Stimulated activated naive CD8-positive, alpha-beta T cell treated with anti-CD3 and anti-CD28 coated beads, Interleukin-15, Interleukin-2, amounts not matched to agents 100 ng/mL and 50 ng/mL, for 24 hours (primary cell): ENCODE results near the gene FPR1.

Experiments used
- H3K27ac Mint-ChIP-seq: one replicate; pipeline ENCODE4 v1.8.0; 2021; ENCODE audit warnings: mild to moderate bottlenecking, mixed read lengths
- H3K27me3 Mint-ChIP-seq: one replicate; pipeline ENCODE4 v1.8.0; 2021; ENCODE audit warnings: mixed read lengths
- H3K36me3 Mint-ChIP-seq: one replicate; pipeline ENCODE4 v1.8.0; 2021; ENCODE audit warnings: low read depth, mixed read lengths
- H3K4me1 Mint-ChIP-seq: one replicate; pipeline ENCODE4 v1.8.0; 2021; ENCODE audit warnings: low read depth, mixed read lengths
- H3K4me3 Mint-ChIP-seq: one replicate; pipeline ENCODE4 v1.8.0; 2021; ENCODE audit warnings: mild to moderate bottlenecking, mixed read lengths
- H3K9me3 Mint-ChIP-seq: one replicate; pipeline ENCODE4 v1.8.0; 2021; ENCODE audit warnings: mixed read lengths

Gene FPR1

DNA sequence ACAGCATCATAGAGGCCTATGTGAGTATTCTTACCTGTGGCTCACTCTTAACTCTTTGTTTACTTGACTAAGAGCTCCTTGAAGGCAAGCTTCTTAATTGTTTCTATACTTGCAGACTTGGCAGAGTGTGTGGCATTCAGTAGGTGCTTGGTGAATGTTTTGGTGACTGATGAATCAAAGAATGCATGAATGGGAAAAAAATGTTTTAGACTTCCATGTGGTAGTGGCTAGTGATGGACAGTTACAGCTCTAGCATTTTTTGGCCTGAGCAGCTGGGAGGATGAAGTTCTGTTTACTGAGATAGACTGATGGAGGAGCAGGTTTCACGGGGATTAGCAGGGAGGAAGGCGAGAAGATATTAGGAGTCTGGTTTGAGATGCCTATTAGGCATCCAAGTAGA is 41.5 kb downstream of the FPR1 start:
- Mint-ChIP-seq H3K27me3 (peaks cover 5% of the 10 kb centered on the region), H3K27ac (no peak overlapping the region), H3K9me3 (peaks cover 5% of the 10 kb centered on the region), H3K36me3 (peaks cover 15% of the 10 kb centered on the region), H3K4me1 (peaks cover 14% of the 10 kb centered on the region), H3K4me3 (no peak overlapping the region)

DNA sequence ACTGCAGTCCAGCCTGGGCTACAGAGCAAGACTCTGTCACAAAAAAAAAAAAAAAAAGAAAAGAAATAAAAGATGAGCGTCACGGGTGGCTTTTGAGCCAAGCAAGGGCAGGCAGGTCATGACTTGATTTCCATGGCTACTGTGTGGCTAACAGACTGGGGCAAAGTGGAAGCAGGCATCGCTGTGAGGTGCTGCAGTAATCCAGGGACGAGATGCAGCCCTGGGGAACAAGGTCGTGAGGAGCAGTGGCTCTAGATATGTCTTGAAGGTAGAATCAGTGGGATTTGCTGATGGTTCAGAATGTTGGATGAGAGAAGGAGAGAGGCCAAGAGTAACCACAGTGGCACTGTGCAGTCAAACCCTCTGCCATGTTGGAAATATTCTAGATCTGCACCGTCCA is 42.1 kb downstream of the FPR1 start:
- Mint-ChIP-seq H3K27ac (no peak overlapping the region), H3K4me3 (no peak overlapping the region), H3K36me3 (peaks cover 18% of the 10 kb centered on the region), H3K4me1 (peaks cover 17% of the 10 kb centered on the region), H3K27me3 (peaks cover 5% of the 10 kb centered on the region), H3K9me3 (peaks cover 5% of the 10 kb centered on the region)

DNA sequence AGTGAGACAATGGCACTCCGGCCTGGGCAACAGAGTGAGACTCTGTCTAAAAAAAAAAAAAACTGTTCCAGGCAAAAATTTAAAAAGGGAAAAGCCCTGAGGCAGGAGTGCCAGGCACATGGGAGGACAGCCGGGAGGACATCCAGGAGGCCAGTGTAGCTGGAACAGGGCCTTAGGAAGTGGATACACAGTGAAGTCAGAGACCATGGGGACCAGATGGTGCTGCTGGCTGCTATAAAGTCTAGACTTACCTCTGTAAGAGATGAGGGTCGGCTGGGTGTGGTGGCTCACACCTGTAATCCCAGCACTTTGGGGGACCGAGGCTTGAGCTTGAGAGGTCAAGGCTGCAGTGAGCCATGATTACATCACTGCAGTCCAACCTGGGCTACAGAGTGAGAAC is 42.9 kb downstream of the FPR1 start:
- Mint-ChIP-seq H3K9me3 (peaks cover 5% of the 10 kb centered on the region), H3K27me3 (peaks cover 5% of the 10 kb centered on the region), H3K36me3 (peaks cover 18% of the 10 kb centered on the region), H3K4me1 (peaks cover 18% of the 10 kb centered on the region), H3K4me3 (no peak overlapping the region), H3K27ac (no peak overlapping the region)

DNA sequence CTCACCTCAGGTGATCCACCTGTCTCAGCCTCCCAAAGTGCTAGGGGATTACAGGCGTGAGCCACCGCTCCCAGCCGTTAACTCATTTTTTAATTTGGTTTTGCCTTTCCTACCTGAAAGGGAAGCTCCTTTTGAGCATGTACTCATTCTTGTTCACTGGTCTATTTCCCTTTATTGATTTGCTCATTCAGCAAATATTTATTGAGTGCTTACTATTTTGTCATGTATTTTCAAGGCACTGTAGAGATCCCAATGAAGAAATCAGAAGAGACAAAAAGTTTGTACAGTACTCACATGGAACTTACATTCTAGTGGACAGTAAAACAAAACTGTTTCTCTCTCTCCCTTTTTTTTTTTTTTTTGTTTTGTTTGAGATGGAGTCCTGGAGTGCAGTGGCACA is 44.8 kb downstream of the FPR1 start:
- Mint-ChIP-seq H3K27ac (no peak overlapping the region), H3K4me3 (no peak overlapping the region), H3K27me3 (peaks cover 16% of the 10 kb centered on the region), H3K9me3 (peaks cover 5% of the 10 kb centered on the region), H3K36me3 (peaks cover 18% of the 10 kb centered on the region), H3K4me1 (peaks cover 32% of the 10 kb centered on the region)

DNA sequence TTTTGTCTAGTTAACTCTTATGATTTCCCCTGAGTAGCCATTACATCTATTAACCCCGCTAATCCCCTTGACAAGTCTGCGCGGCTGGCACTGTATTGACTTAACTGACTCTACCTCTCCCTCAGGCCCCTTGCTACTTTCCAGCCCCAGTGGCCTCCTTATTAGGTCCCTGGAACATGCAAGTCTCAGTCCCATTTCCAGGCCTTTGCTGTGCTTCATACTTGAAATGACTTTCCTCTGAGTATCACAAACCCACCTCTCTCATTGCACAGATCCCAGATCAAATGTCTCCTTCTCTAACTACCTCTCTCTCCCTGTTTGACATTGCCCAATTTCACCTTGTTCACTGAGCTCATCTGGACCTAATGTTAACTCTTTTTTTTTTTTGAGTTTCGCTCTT is 45.4 kb downstream of the FPR1 start:
- H3K36me3 Mint-ChIP-seq, result peaks cover 18% of the 10 kb centered on the region
- H3K27me3 Mint-ChIP-seq, result peaks cover 16% of the 10 kb centered on the region
- H3K9me3 Mint-ChIP-seq, result peaks cover 5% of the 10 kb centered on the region
- peak overlapping the region; percentile 88 for H3K4me3 Mint-ChIP-seq
- H3K27ac Mint-ChIP-seq, result peak overlapping the region; percentile 71
- peaks cover 32% of the 10 kb centered on the region for H3K4me1 Mint-ChIP-seq

DNA sequence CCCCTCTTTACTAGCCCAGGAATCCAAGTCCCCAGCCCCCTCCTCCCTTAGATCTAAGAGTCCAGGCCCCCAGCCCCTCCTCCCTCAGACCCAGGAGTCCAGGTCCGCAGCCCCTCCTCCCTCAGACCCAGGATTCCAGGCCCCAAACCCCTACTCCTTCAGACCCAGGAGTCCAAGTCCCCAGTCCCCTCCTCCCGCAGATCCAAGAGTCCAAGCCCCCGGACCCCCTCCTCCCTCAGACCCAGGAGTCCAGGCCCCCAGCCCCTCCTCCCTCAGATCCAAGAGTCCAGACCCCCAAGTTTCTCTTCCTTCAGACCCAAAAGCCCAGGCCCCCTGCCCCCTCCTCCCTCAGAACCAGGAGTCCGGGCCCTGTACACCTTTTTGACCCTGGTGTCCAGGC is 47.1 kb downstream of the FPR1 start:
- H3K36me3 Mint-ChIP-seq, result peaks cover 18% of the 10 kb centered on the region
- peak overlapping the region; percentile 88 for H3K4me3 Mint-ChIP-seq
- H3K9me3 Mint-ChIP-seq, result no peaks in the 10 kb centered on the region
- H3K27ac Mint-ChIP-seq, result peak overlapping the region; percentile 93
- H3K27me3 Mint-ChIP-seq, result peaks cover 11% of the 10 kb centered on the region
- peaks cover 27% of the 10 kb centered on the region for H3K4me1 Mint-ChIP-seq

DNA sequence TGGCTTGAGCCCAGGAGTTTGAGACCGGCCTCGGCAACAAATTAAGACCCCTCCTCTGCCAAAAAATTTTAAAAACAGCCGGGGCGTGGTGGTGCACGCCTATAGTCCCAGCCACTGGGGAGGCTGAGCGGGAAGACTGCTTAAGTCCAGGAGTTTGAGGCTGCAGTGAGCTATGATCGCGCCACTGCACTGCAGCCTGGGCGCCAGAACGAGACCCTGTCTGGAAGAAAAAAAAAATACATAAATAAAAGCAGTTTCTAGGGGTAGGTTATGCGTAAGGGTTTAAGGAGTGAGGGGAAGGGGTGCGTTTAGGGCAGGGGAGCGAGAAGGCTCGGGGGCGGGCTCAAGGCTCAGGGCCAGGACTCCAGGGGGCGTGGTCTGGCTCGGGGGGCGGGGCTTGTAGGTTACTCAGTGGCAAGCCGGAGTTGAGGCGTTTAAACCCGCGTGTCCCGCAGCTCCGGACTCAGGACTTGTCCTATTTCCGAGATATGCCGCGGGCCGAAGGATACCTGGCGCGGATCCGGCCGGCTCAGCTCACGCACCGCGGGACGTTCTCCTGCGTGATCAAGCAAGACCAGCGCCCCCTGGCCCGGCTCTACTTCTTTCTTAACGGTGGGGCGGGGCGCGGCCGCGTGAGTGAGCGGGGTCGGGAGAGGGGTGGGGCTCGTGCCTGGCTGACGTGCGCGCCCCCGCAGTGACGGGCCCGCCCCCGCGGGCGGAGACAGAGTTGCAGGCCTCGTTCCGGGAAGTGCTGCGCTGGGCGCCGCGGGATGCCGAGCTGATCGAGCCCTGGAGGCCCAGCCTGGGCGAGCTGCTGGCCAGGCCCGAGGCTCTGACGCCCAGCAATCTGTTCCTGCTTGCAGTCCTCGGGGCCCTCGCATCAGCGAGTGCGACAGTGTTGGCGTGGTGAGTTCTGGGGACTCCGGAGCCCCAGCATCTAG is 47.8 kb downstream of the FPR1 start:
- Mint-ChIP-seq H3K27me3 (peaks cover 11% of the 10 kb centered on the region), H3K4me1 (peaks cover 27% of the 10 kb centered on the region), H3K27ac (peak overlapping the region; percentile 93), H3K4me3 (peak overlapping the region; percentile 88), H3K9me3 (no peaks in the 10 kb centered on the region), H3K36me3 (peaks cover 18% of the 10 kb centered on the region)

DNA sequence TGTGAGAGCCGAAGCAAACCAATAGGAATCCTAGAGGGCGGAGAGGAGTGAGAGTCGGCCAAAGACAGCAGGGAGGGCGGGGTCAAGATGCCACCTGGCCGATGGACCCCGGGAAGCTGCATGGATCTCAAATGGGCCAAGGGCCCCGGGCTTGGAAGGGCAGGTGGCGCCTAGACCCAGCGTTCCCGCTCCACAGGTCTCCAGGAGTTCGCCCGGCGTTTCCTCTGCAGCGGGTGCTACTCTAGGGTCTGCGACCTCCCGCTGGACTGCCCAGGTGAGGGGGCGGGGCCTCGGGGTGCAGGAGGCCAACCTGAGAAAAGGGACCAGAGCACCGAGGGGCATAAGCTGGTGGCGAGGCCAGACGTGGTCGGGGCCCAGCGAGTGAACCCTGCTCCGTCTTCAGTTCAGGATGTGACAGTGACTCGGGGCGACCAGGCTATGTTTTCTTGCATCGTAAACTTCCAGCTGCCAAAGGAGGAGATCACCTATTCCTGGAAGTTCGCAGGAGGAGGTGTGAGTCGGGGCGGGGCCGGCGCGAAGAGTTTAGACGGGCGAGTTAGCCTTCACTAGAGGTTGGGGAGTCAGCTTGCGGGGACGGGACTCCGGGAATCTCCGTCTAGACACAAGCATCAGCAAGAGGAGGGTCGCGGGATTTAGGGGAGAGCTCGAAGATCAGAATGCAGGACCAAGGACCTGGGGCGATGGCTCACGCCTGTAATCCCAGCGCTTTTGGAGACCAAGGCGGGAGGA is 48.7 kb downstream of the FPR1 start:
- Mint-ChIP-seq H3K36me3 (peaks cover 18% of the 10 kb centered on the region), H3K4me1 (peaks cover 27% of the 10 kb centered on the region), H3K9me3 (no peaks in the 10 kb centered on the region), H3K4me3 (peak overlapping the region; percentile 88), H3K27me3 (peaks cover 11% of the 10 kb centered on the region), H3K27ac (peak overlapping the region; percentile 18)

DNA sequence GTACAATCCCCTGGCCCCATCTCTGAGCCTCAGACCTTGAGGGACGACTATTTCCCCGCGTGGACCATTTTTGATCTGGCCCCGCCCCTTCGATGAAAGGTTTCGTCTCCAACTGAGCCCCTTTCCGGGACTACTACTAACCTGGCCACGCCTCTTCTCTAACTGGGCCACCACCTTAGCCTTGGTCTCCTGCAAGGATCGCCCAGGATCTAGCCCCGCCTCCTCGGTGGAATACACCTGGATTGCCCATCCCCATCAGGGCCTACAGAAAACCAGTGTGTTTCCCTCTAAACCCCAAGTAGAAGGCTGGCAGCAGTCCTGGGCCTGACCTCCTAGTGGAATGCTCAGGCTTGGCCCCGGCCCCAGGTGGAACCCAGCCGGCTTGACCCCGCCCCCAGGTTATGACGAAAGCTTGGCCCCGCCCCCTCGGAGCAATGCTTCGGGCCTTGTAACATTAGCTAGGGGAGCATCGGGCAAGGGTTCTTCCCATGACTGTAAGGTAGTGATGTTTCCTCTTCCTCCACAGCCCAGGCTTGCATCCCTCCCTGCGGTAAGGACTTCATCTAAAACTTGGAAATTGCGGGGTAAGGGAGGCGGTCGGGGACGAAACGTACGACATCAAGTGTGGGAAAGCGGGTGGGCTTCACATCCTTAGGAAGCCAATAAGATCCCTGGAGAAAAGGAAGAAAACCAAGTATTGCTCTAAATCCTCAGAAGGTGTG is 49.4 kb downstream of the FPR1 start:
- peaks cover 14% of the 10 kb centered on the region for H3K36me3 Mint-ChIP-seq
- peaks cover 27% of the 10 kb centered on the region for H3K4me1 Mint-ChIP-seq
- H3K27ac Mint-ChIP-seq, result no peak overlapping the region
- H3K4me3 Mint-ChIP-seq, result peak overlapping the region; percentile 60
- peaks cover 11% of the 10 kb centered on the region for H3K27me3 Mint-ChIP-seq
- no peaks in the 10 kb centered on the region for H3K9me3 Mint-ChIP-seq

DNA sequence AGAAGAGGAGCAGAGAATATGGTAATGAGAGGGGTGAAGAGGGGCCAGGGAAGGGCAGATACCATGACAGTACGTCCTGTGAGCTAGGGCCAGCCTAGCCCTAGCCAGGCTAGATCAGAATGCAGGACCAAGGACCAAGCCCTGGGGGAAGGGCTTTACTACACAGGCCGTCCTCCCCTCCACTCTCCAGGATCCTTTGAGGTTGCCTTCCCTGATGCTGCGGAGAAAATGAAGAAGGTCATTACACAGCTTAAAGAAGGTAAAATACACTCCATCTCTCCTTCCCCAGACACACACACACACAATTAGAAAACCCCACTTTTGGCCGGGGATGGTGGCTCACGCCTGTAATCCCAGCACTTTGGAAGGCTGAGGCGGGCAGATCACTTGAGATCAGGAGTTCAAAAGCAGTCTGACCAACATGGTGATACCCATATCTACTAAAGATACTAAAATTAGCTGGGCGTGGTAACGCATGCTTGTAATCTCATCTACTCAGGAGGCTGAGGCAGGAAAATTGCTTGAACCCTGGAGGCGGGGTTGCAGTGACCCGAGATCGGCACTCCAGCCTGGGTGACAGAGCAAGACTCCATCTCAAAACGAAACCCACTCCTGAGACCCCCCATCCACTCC is 50.1 kb downstream of the FPR1 start:
- H3K27ac Mint-ChIP-seq, result no peak overlapping the region
- H3K4me1 Mint-ChIP-seq, result peaks cover 27% of the 10 kb centered on the region
- peaks cover 13% of the 10 kb centered on the region for H3K36me3 Mint-ChIP-seq
- no peak overlapping the region for H3K4me3 Mint-ChIP-seq
- peaks cover 11% of the 10 kb centered on the region for H3K27me3 Mint-ChIP-seq
- H3K9me3 Mint-ChIP-seq, result no peaks in the 10 kb centered on the region

DNA sequence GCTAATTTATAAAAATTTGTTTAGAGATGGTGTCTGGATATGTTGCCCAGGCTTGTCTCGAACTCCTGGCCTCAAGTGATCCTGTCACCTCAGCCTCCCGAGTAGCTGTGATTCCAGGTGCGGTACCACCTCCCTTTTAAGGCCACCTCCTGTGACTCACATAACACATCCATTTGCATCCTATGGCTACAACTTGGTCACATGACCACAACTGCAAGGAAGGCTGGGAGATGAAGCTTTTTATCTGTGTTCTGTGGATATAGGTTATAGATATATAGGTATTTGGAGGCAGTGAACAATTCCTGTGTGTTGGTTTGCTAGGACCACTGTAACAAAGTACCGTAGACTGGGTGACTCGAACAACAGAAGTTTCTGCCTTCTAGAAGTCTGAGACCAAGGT is 52.5 kb downstream of the FPR1 start:
- Mint-ChIP-seq H3K27ac (no peak overlapping the region), H3K9me3 (no peaks in the 10 kb centered on the region), H3K27me3 (peaks cover 11% of the 10 kb centered on the region), H3K36me3 (no peaks in the 10 kb centered on the region), H3K4me3 (no peak overlapping the region), H3K4me1 (peaks cover 15% of the 10 kb centered on the region)

DNA sequence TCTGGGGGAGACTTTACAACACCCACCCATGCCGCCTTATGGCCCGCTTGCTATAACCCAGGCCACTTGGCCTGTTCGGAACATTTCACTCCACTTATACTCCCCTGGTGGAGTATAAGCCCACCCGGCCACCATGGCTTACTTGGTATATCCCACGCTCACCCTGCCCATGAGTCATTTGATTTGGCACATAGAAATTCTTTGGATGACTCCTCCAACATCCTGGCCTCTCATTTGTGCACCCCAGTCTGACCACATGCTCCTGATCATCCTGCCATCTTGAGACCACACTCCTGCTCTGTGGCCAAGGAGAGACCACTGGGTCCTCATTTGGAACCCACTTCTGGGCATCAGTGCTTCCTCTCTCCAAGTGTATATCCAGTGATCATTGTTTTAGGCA is 53.4 kb downstream of the FPR1 start:
- Mint-ChIP-seq H3K9me3 (no peaks in the 10 kb centered on the region), H3K27me3 (peaks cover 10% of the 10 kb centered on the region), H3K27ac (no peak overlapping the region), H3K36me3 (no peaks in the 10 kb centered on the region), H3K4me1 (peaks cover 9% of the 10 kb centered on the region), H3K4me3 (no peak overlapping the region)

DNA sequence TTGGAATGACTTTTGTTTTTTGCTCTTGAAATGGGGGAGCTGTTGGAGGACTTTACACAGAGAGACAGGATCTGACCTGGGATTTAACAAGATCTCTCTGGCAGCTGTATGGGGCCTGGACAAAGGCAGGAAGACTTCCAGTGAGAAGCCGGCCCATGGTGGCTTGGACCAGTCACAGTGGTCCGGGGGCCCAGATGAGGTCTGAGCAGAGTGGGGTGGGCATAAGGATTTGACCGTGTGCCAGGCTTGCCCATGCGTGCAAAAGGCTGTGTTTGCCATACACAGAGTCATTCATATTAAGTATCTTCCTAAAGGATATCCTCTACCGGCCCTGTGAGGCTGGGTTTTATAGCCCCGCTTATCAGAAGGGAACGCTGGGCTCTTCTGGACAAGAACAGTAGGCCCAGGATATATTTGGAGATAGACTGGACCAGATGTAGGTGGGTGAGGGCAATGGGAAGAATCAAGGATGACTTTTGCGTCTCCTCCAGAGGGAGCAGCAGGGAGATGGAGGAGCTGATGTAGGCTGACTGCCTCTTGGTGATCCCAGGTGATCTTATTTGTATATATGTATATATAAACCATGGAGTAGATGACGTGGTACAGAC is 54.4 kb downstream of the FPR1 start:
- Mint-ChIP-seq H3K9me3 (no peaks in the 10 kb centered on the region), H3K4me1 (no peaks in the 10 kb centered on the region), H3K36me3 (no peaks in the 10 kb centered on the region), H3K4me3 (no peak overlapping the region), H3K27me3 (no peaks in the 10 kb centered on the region), H3K27ac (no peak overlapping the region)

DNA sequence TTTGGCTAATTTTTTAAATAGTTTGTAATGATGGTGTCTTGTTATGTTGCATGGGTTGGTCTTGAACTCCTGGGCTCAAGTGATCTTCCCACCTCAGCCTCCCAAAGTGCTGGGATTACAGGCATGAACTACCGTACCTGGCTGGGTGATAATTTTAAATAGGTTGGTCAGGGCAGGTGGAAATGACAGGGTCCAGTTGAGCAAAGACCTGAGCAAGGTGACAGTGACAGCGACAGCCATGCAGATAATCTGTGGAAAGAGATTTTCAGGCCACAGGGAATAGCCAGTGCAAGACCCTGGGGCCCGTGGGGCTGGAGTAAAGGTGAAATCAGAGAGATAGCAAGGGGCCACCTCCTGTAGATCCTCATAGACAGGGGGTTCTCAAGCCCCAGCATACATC is 55.1 kb downstream of the FPR1 start:
- Mint-ChIP-seq H3K27ac (no peak overlapping the region), H3K4me3 (no peak overlapping the region), H3K9me3 (no peaks in the 10 kb centered on the region), H3K4me1 (no peaks in the 10 kb centered on the region), H3K27me3 (no peaks in the 10 kb centered on the region), H3K36me3 (no peaks in the 10 kb centered on the region)
